Endothelial cell of umbilical vein (primary cell): ENCODE data around the gene KTN1. TPM values are rescaled to one million over a fixed set of nuclear protein-coding genes. Genes with fewer than 3 reads are reported as not detected.

Experiments
- BruUV-seq: library from RNA; stranded (reverse); fragments of 400-500 nt; replicated peaks from 2 replicates; lab custom pipeline; 2021; lab: Mats Ljungman, UMichigan
- CTCF ChIA-PET: fragments of 300-600, 350-600 bp; sonication (Branson Sonifier 250); formaldehyde crosslinking; loops from one replicate; lab custom pipeline; 2021; ENCODE audit warnings: antibody characterized with exemption, inconsistent platforms; lab: Charles Lee
- POLR2A ChIA-PET: fragments of 300-600, 350-600 bp; sonication (Branson Sonifier 250); formaldehyde crosslinking; loops from one replicate; lab custom pipeline; 2021; ENCODE audit warnings: antibody characterized with exemption, inconsistent platforms; lab: Charles Lee
- DNase-seq: peaks from one replicate; pipeline ENCODE4 v3.0.0-alpha.2; 2011; ENCODE audit warnings: low read depth, low spot score
- FAIRE-seq: peaks from 2 replicates; lab custom pipeline; 2011; peaks lifted over from hg19 to GRCh38; lab: Jason Lieb, UNC
- H2AFZ ChIP-seq: 2 replicates; pipeline ENCODE4 v1.6.0; 2012; ENCODE audit warnings: low read depth, low read length, control low read depth, inconsistent platforms
- H3K27ac ChIP-seq: 2 replicates; pipeline ENCODE4 v1.5.1; 2011; ENCODE audit warnings: low read depth, mild to moderate bottlenecking, control low read depth, low read length, moderate library complexity; ENCODE audit not compliant: insufficient read depth
- H3K27me3 ChIP-seq, 2 experiments: 2 replicates each; pipeline versions ENCODE4 v1.6.0 to v1.6.1; 2011; ENCODE audit warnings: low read length in 2 of 2, mixed read lengths in 1 of 2; ENCODE audit not compliant: control insufficient read depth in 2 of 2, insufficient read depth in 2 of 2
- H3K36me3 ChIP-seq, 2 experiments: 2 replicates in 1 of 2; 3 replicates in 1 of 2; pipeline ENCODE4 v1.5.1; 2011; ENCODE audit warnings: low read length in 2 of 2, mild to moderate bottlenecking in 1 of 2, moderate library complexity in 1 of 2; ENCODE audit not compliant: control insufficient read depth in 2 of 2, insufficient read depth in 2 of 2; ENCODE audit errors: extremely low read depth in 1 of 2
- H3K4me1 ChIP-seq: 3 replicates; pipeline ENCODE4 v1.5.1; 2011; ENCODE audit warnings: mild to moderate bottlenecking, low read length; ENCODE audit not compliant: control insufficient read depth, insufficient read depth; ENCODE audit errors: extremely low read depth
- H3K4me2 ChIP-seq: 2 replicates; pipeline ENCODE4 v1.6.1; 2011; ENCODE audit warnings: low read length, control low read depth, mixed read lengths; ENCODE audit not compliant: insufficient read depth
- H3K4me3 ChIP-seq, 3 experiments: fragments of 200-600 bp in 1 of 3; sonication (generic), shearing (Covaris generic) in 1 of 3; replicated peaks in 1 of 3; 2 replicates each; pipeline ENCODE4 v1.5.1; 2011 to 2016; ENCODE audit warnings: control low read depth in 3 of 3, low read length in 3 of 3, mild to moderate bottlenecking in 2 of 3, inconsistent platforms in 1 of 3, low read depth in 1 of 3, moderate library complexity in 1 of 3; ENCODE audit not compliant: insufficient read depth in 1 of 3
- H3K79me2 ChIP-seq: 2 replicates; pipeline ENCODE4 v1.6.0; 2012; ENCODE audit warnings: low read length, inconsistent platforms; ENCODE audit not compliant: control insufficient read depth, insufficient read depth
- H3K9ac ChIP-seq: replicated peaks from 2 replicates; pipeline ENCODE3; 2011; ENCODE audit warnings: low read length, control low read depth; ENCODE audit not compliant: insufficient read depth; ENCODE audit errors: extremely low read depth
- H3K9me1 ChIP-seq: replicated peaks from 3 replicates; pipeline ENCODE4 v1.6.0; 2011; ENCODE audit warnings: mild to moderate bottlenecking, low read length; ENCODE audit not compliant: control insufficient read depth, insufficient read depth; ENCODE audit errors: extremely low read depth
- H3K9me3 ChIP-seq: replicated peaks from 2 replicates; pipeline ENCODE4 v1.5.1; 2012; ENCODE audit warnings: low read length, inconsistent platforms; ENCODE audit not compliant: control insufficient read depth, insufficient read depth
- H4K20me1 ChIP-seq: replicated peaks from 2 replicates; pipeline ENCODE3; 2011; ENCODE audit warnings: mild to moderate bottlenecking, low read length; ENCODE audit not compliant: control insufficient read depth, insufficient read depth; ENCODE audit errors: extremely low read depth
- CTCF ChIP-seq, 2 donors: IDR thresholded peaks; 1 replicate in 1 of 2; 2 replicates in 1 of 2; pipeline ENCODE4 v1.5.1; 2011; ENCODE audit warnings: low read length in 2 of 2, mild to moderate bottlenecking in 2 of 2, moderate library complexity in 2 of 2, control low read depth in 1 of 2, inconsistent platforms in 1 of 2, low read depth in 1 of 2; ENCODE audit not compliant: insufficient read depth in 1 of 2; ENCODE audit errors: extremely low read depth in 1 of 2
- EZH2 ChIP-seq: IDR thresholded peaks from 2 replicates; pipeline ENCODE4 v1.6.1; 2012; ENCODE audit warnings: borderline replicate concordance, low read depth, mild to moderate bottlenecking, moderate library complexity, low read length, inconsistent platforms; ENCODE audit not compliant: severe bottlenecking
- FOS ChIP-seq: IDR thresholded peaks from 2 replicates; pipeline ENCODE4 v1.6.1; 2011; ENCODE audit warnings: mild to moderate bottlenecking, low read length, moderate library complexity, borderline replicate concordance; ENCODE audit not compliant: insufficient read depth
- GATA2 ChIP-seq: IDR thresholded peaks from 2 replicates; pipeline ENCODE4 v1.7.0; 2011; ENCODE audit warnings: low read depth, mild to moderate bottlenecking, moderate library complexity, mixed read lengths, low read length; ENCODE audit not compliant: insufficient read length, insufficient read depth
- JUN ChIP-seq: IDR thresholded peaks from 2 replicates; pipeline ENCODE4 v1.6.1; 2011; ENCODE audit warnings: borderline replicate concordance, low read depth; ENCODE audit not compliant: insufficient read length, insufficient read depth
- MAX ChIP-seq: IDR thresholded peaks from 2 replicates; pipeline ENCODE4 v1.6.1; 2011; ENCODE audit not compliant: insufficient read depth, insufficient read length
- MYC ChIP-seq: IDR thresholded peaks from one replicate; pipeline ENCODE4 v1.6.1; 2011; ENCODE audit warnings: mild to moderate bottlenecking, low read depth, low read length
- POLR2A ChIP-seq: IDR thresholded peaks from 2 replicates; pipeline ENCODE4 v1.6.1; 2012; ENCODE audit warnings: low read depth, mild to moderate bottlenecking, control low read depth, low read length
- POLR2AphosphoS5 ChIP-seq: IDR thresholded peaks from 2 replicates; pipeline ENCODE4 v1.6.1; 2012; ENCODE audit warnings: low read depth, mild to moderate bottlenecking, control low read depth, low read length, moderate library complexity; ENCODE audit not compliant: insufficient read depth
- dilution Hi-C: fragments of 300-500 bp; cut with MboI; formaldehyde crosslinking; loops from one replicate; pipeline ENCODE4 v1.15.0; 2019; ENCODE audit warnings: low sequenced_read_pairs; ENCODE audit not compliant: extremely low pct_ligation_motif_present
- intact Hi-C: fragments of 100-400 bp; cut with micrococcal nuclease; formaldehyde crosslinking; loops from one replicate; pipeline ENCODE4 v1.10.0; 2022
- polyA plus RNA-seq, 4 experiments: library from polyadenylated mRNA; depleted of rRNA in 3 of 4; stranded (reverse) in 3 of 4; unstranded in 1 of 4; fragments of >200 nt; gene quantifications; 2 replicates each; pipeline versions ENCODE4 v1.2.1 to v1.2.3, GENCODE V29; 2011 to 2012; ENCODE audit warnings: missing spikeins in 1 of 4
- total RNA-seq: library from RNA; stranded (reverse); gene quantifications from 2 replicates; pipeline ENCODE4 v1.2.3, GENCODE V29; 2021

KTN1 gene
- total and polyA plus RNA-seq, 2 donors (not counting 3 experiments of a cell fraction or from before 2014, with no cell fraction given): 33.2 to 148 TPM

GRCh38 chr14:55713486-55713885 lies 133.5 kb downstream of the KTN1 start:
- DNase-seq (no peak), FAIRE-seq (no peak)
- no TSS peak for BruUV-seq
- no peaks in the 10 kb centered on the region for H3K9me3 ChIP-seq
- H3K9me1 ChIP-seq: no peaks in the 10 kb centered on the region
- no peaks in the 10 kb centered on the region for H3K79me2 ChIP-seq
- no peaks in the 10 kb centered on the region for H3K27me3 ChIP-seq
- H4K20me1 ChIP-seq: no peaks in the 10 kb centered on the region
- H2AFZ ChIP-seq: no peak overlapping the region
- TF ChIP-seq FOS (no peak), EZH2 (no peak), CTCF (IDR thresholded peaks at IDR 0.05; ENCODE audit: extremely low read depth in 1 of 2, insufficient read depth in 1 of 2, low read depth in 1 of 2, low read length in 2 of 2) (no peak), MYC (no peak), POLR2A (no peak), MAX (no peak), GATA2 (no peak), JUN (no peak), POLR2AphosphoS5 (no peak)
- H3K4me1 ChIP-seq: no peaks in the 10 kb centered on the region
- dilution Hi-C loops (no loop called here), intact Hi-C loops (no loop called here)
- no peak overlapping the region for H3K4me2 ChIP-seq
- CTCF ChIA-PET: interaction anchor here (1.2 to 1.7 kb wide), 5 partner anchors 18 to 761 kb away, joined by 3 to 5 read pairs (median 3); no protein-coding TSS in a partner anchor
- POLR2A ChIA-PET: no interaction called here
- H3K36me3 ChIP-seq: no peaks in the 10 kb centered on the region
- no peak overlapping the region for H3K4me3 ChIP-seq
- no peak overlapping the region for H3K27ac ChIP-seq
- H3K9ac ChIP-seq: no peak overlapping the region
